Measurements from ENCODE around the gene NUP210. TPM values are rescaled to one million over a fixed set of nuclear protein-coding genes. Genes with fewer than 3 reads are reported as not detected.

Gene NUP210
- polyA plus RNA-seq, 1 of the 3 experiments (the other 2 are of a cell fraction) = 1.8 TPM

GRCh38 chr3:13357074-13357473 lies 63.0 kb downstream of the NUP210 start:
- CTCF ChIA-PET = interaction anchor here (0.5 kb wide), 1 partner anchor 297 kb away, joined by 3 read pairs; no protein-coding TSS in a partner anchor
- Histone ChIP-seq H3K79me2 (ENCODE audit: insufficient read depth) (no peaks in the 10 kb centered on the region), H3K4me2 (no peak overlapping the region), H3K9me3 (no peaks in the 10 kb centered on the region), H3K9ac (no peak overlapping the region), H3K9me2 (no peaks in the 10 kb centered on the region), H3K27me3 (ENCODE audit: insufficient read depth) (no peaks in the 10 kb centered on the region), H2AFZ (ENCODE audit: low read depth) (no peak overlapping the region), H3K36me3 (replicated peaks in 1 of 2; ENCODE audit: control insufficient read depth in 1 of 2, insufficient read depth in 2 of 2, low read length in 1 of 2) (no peaks in the 10 kb centered on the region), H3K27ac (ENCODE audit: low read depth in 2 of 2, low read length in 1 of 2) (no peak overlapping the region), H4K20me1 (ENCODE audit: insufficient read depth) (no peaks in the 10 kb centered on the region), H3K4me3 (ENCODE audit: low read depth in 2 of 2, low read length in 1 of 2) (no peak overlapping the region), H3K4me1 (ENCODE audit: control insufficient read depth in 1 of 2, insufficient read depth in 2 of 2, low read depth in 1 of 2, low read length in 1 of 2) (no peaks in the 10 kb centered on the region), H3F3A (replicated peaks; ENCODE audit: insufficient read depth) (no peaks in the 10 kb centered on the region)
- POLR2A ChIA-PET = no interaction called here
- DNase-seq = no peak
- TF ChIP-seq RAD21 (IDR thresholded peaks at IDR 0.05; ENCODE audit: low read length) (no peak), GATA2 (CRISPR knock-in tag; IDR thresholded peaks at IDR 0.05) (no peak)
- 74% methylated on average over 9 of the region's 11 CpGs for WGBS (ENCODE audit: low lambda C conversion rate)

GRCh38 chr3:13353936-13354542 lies 66.1 kb downstream of the NUP210 start:
- no peaks in the 10 kb centered on the region for H3K79me2 ChIP-seq (ENCODE audit: insufficient read depth)
- peak; percentile 36 for DNase-seq
- no peaks in the 10 kb centered on the region for H3K27me3 ChIP-seq (ENCODE audit: insufficient read depth)
- H3K9me2 ChIP-seq = no peaks in the 10 kb centered on the region
- no peak overlapping the region for H3K27ac ChIP-seq (ENCODE audit: low read depth in 2 of 2, low read length in 1 of 2)
- H2AFZ ChIP-seq (ENCODE audit: low read depth) = no peak overlapping the region
- CTCF ChIA-PET = interaction anchor here (0.6 to 2.5 kb wide), 6 partner anchors 11 to 262 kb away, joined by 3 to 12 read pairs (median 4); no protein-coding TSS in a partner anchor
- H3K36me3 ChIP-seq (replicated peaks in 1 of 2; ENCODE audit: control insufficient read depth in 1 of 2, insufficient read depth in 2 of 2, low read length in 1 of 2) = no peaks in the 10 kb centered on the region
- POLR2A ChIA-PET = no interaction called here
- H3K4me1 ChIP-seq (ENCODE audit: control insufficient read depth in 1 of 2, insufficient read depth in 2 of 2, low read depth in 1 of 2, low read length in 1 of 2) = no peaks in the 10 kb centered on the region
- no peaks in the 10 kb centered on the region for H3K9me3 ChIP-seq
- H3F3A ChIP-seq (replicated peaks; ENCODE audit: insufficient read depth) = no peaks in the 10 kb centered on the region
- TF ChIP-seq MAX (IDR thresholded peaks at IDR 0.05; ENCODE audit: low read depth) = no peak
- TF ChIP-seq TCF12 (IDR thresholded peaks at IDR 0.05) = no peak
- no peak for TF ChIP-seq FOXM1 (IDR thresholded peaks at IDR 0.05; ENCODE audit: low read depth)
- TF ChIP-seq CTCF (IDR thresholded peaks at IDR 0.05) = peak; percentile 44; the same call in 1 of the 2 replicates
- TF ChIP-seq RCOR1 (IDR thresholded peaks at IDR 0.05; ENCODE audit: low read length) = no peak
- TF ChIP-seq EZH2phosphoT487 (IDR thresholded peaks at IDR 0.05; ENCODE audit: borderline replicate concordance, low read depth) = no peak
- no peaks in the 10 kb centered on the region for H4K20me1 ChIP-seq (ENCODE audit: insufficient read depth)
- no peak overlapping the region for H3K4me2 ChIP-seq
- no peak overlapping the region for H3K9ac ChIP-seq
- H3K4me3 ChIP-seq (ENCODE audit: low read depth in 2 of 2, low read length in 1 of 2) = no peak overlapping the region
- 67% methylated on average over 2 of the region's 13 CpGs for WGBS (ENCODE audit: low lambda C conversion rate)

DNA sequence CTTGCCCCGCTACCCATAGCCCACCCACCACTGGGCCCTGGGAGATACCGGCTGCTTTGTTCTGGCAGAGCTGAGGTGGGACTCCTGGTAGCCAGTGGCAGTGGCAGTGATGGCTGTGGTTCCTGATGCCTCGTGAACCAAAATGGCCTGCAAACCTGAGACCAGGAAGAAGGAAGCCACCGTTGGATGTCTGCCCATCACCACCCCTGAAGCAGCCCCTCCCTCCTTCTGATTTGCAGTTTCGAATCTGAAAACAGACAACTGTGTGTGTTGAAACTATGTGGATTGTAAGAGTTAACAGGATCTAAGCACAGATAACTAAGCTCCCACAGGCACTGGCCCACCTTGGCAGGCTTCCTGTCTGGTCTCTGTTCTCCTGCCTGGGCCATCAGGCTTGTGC lies 66.6 kb downstream of the NUP210 start:
- Histone ChIP-seq H3K27ac (ENCODE audit: low read depth in 2 of 2, low read length in 1 of 2) (no peak overlapping the region), H3K4me2 (no peak overlapping the region), H3K27me3 (ENCODE audit: insufficient read depth) (no peaks in the 10 kb centered on the region), H2AFZ (ENCODE audit: low read depth) (no peak overlapping the region), H3K36me3 (replicated peaks in 1 of 2; ENCODE audit: control insufficient read depth in 1 of 2, insufficient read depth in 2 of 2, low read length in 1 of 2) (no peaks in the 10 kb centered on the region), H3K4me3 (ENCODE audit: low read depth in 2 of 2, low read length in 1 of 2) (no peak overlapping the region), H3K79me2 (ENCODE audit: insufficient read depth) (no peaks in the 10 kb centered on the region), H4K20me1 (ENCODE audit: insufficient read depth) (no peaks in the 10 kb centered on the region), H3K9ac (no peak overlapping the region), H3K9me3 (no peaks in the 10 kb centered on the region), H3K9me2 (no peaks in the 10 kb centered on the region), H3K4me1 (ENCODE audit: control insufficient read depth in 1 of 2, insufficient read depth in 2 of 2, low read depth in 1 of 2, low read length in 1 of 2) (no peaks in the 10 kb centered on the region), H3F3A (replicated peaks; ENCODE audit: insufficient read depth) (no peaks in the 10 kb centered on the region)
- DNase-seq = no peak
- WGBS (ENCODE audit: low lambda C conversion rate) = 85% methylated on average over 3 of the region's 5 CpGs
- POLR2A ChIA-PET = no interaction called here
- CTCF ChIA-PET = interaction anchor here (0.6 to 2.5 kb wide), 3 partner anchors 100 to 261 kb away, joined by 3 to 12 read pairs (median 3); no protein-coding TSS in a partner anchor
- TF ChIP-seq JUND (IDR thresholded peaks at IDR 0.05) = no peak
- TF ChIP-seq FOXM1 (IDR thresholded peaks at IDR 0.05; ENCODE audit: low read depth) = no peak
- no peak for TF ChIP-seq SMC3 (IDR thresholded peaks at IDR 0.05; ENCODE audit: low read depth, low read length)
- TF ChIP-seq ELF1 (IDR thresholded peaks at IDR 0.05) = no peak
- TF ChIP-seq REST (IDR thresholded peaks at IDR 0.05; ENCODE audit: low read depth, low read length) = no peak
- TF ChIP-seq FOSL2 (IDR thresholded peaks at IDR 0.05; ENCODE audit: borderline replicate concordance, low read depth) = no peak
- TF ChIP-seq RCOR1 (IDR thresholded peaks at IDR 0.05; ENCODE audit: low read length) = no peak
- TF ChIP-seq, protein P1, sequence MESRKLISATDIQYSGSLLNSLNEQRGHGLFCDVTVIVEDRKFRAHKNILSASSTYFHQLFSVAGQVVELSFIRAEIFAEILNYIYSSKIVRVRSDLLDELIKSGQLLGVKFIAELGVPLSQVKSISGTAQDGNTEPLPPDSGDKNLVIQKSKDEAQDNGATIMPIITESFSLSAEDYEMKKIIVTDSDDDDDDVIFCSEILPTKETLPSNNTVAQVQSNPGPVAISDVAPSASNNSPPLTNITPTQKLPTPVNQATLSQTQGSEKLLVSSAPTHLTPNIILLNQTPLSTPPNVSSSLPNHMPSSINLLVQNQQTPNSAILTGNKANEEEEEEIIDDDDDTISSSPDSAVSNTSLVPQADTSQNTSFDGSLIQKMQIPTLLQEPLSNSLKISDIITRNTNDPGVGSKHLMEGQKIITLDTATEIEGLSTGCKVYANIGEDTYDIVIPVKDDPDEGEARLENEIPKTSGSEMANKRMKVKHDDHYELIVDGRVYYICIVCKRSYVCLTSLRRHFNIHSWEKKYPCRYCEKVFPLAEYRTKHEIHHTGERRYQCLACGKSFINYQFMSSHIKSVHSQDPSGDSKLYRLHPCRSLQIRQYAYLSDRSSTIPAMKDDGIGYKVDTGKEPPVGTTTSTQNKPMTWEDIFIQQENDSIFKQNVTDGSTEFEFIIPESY (IDR thresholded peaks at IDR 0.05; ENCODE audit: borderline replicate concordance, low read depth) = no peak
- no peak for TF ChIP-seq NFIC (IDR thresholded peaks at IDR 0.05; ENCODE audit: borderline replicate concordance)

All from SK-N-SH (cell line).